Endothelial cell of umbilical vein (primary cell): ENCODE results near the gene HEXIM1. TPM values are rescaled to one million over a fixed set of nuclear protein-coding genes. Genes with fewer than 3 reads are reported as not detected.
A peak's percentile ranks its signal among the peaks of the same experiment; 100 is the strongest.

ENCODE experiments used
- BruUV-seq: library from RNA; stranded (reverse); fragments of 400-500 nt; replicated peaks from 2 replicates; lab custom pipeline; 2021; lab: Mats Ljungman, UMichigan
- CTCF ChIA-PET: fragments of 300-600, 350-600 bp; sonication (Branson Sonifier 250); formaldehyde crosslinking; loops from one replicate; lab custom pipeline; 2021; ENCODE audit warnings: antibody characterized with exemption, inconsistent platforms; lab: Charles Lee
- POLR2A ChIA-PET: fragments of 300-600, 350-600 bp; sonication (Branson Sonifier 250); formaldehyde crosslinking; loops from one replicate; lab custom pipeline; 2021; ENCODE audit warnings: antibody characterized with exemption, inconsistent platforms; lab: Charles Lee
- DNase-seq: peaks from one replicate; pipeline ENCODE4 v3.0.0-alpha.2; 2011; ENCODE audit warnings: low read depth, low spot score
- FAIRE-seq: peaks from 2 replicates; lab custom pipeline; 2011; peaks lifted over from hg19 to GRCh38; lab: Jason Lieb, UNC
- H2AFZ ChIP-seq: 2 replicates; pipeline ENCODE4 v1.6.0; 2012; ENCODE audit warnings: low read depth, low read length, control low read depth, inconsistent platforms
- H3K27ac ChIP-seq: 2 replicates; pipeline ENCODE4 v1.5.1; 2011; ENCODE audit warnings: low read depth, mild to moderate bottlenecking, control low read depth, low read length, moderate library complexity; ENCODE audit not compliant: insufficient read depth
- H3K27me3 ChIP-seq, 2 experiments: 2 replicates each; pipeline versions ENCODE4 v1.6.0 to v1.6.1; 2011; ENCODE audit warnings: low read length in 2 of 2, mixed read lengths in 1 of 2; ENCODE audit not compliant: control insufficient read depth in 2 of 2, insufficient read depth in 2 of 2
- H3K36me3 ChIP-seq, 2 experiments: 2 replicates in 1 of 2; 3 replicates in 1 of 2; pipeline ENCODE4 v1.5.1; 2011; ENCODE audit warnings: low read length in 2 of 2, mild to moderate bottlenecking in 1 of 2, moderate library complexity in 1 of 2; ENCODE audit not compliant: control insufficient read depth in 2 of 2, insufficient read depth in 2 of 2; ENCODE audit errors: extremely low read depth in 1 of 2
- H3K4me1 ChIP-seq: 3 replicates; pipeline ENCODE4 v1.5.1; 2011; ENCODE audit warnings: mild to moderate bottlenecking, low read length; ENCODE audit not compliant: control insufficient read depth, insufficient read depth; ENCODE audit errors: extremely low read depth
- H3K4me2 ChIP-seq: 2 replicates; pipeline ENCODE4 v1.6.1; 2011; ENCODE audit warnings: low read length, control low read depth, mixed read lengths; ENCODE audit not compliant: insufficient read depth
- H3K4me3 ChIP-seq, 3 experiments: fragments of 200-600 bp in 1 of 3; sonication (generic), shearing (Covaris generic) in 1 of 3; replicated peaks in 1 of 3; 2 replicates each; pipeline ENCODE4 v1.5.1; 2011 to 2016; ENCODE audit warnings: control low read depth in 3 of 3, low read length in 3 of 3, mild to moderate bottlenecking in 2 of 3, inconsistent platforms in 1 of 3, low read depth in 1 of 3, moderate library complexity in 1 of 3; ENCODE audit not compliant: insufficient read depth in 1 of 3
- H3K79me2 ChIP-seq: 2 replicates; pipeline ENCODE4 v1.6.0; 2012; ENCODE audit warnings: low read length, inconsistent platforms; ENCODE audit not compliant: control insufficient read depth, insufficient read depth
- H3K9ac ChIP-seq: replicated peaks from 2 replicates; pipeline ENCODE3; 2011; ENCODE audit warnings: low read length, control low read depth; ENCODE audit not compliant: insufficient read depth; ENCODE audit errors: extremely low read depth
- H3K9me1 ChIP-seq: replicated peaks from 3 replicates; pipeline ENCODE4 v1.6.0; 2011; ENCODE audit warnings: mild to moderate bottlenecking, low read length; ENCODE audit not compliant: control insufficient read depth, insufficient read depth; ENCODE audit errors: extremely low read depth
- H3K9me3 ChIP-seq: replicated peaks from 2 replicates; pipeline ENCODE4 v1.5.1; 2012; ENCODE audit warnings: low read length, inconsistent platforms; ENCODE audit not compliant: control insufficient read depth, insufficient read depth
- H4K20me1 ChIP-seq: replicated peaks from 2 replicates; pipeline ENCODE3; 2011; ENCODE audit warnings: mild to moderate bottlenecking, low read length; ENCODE audit not compliant: control insufficient read depth, insufficient read depth; ENCODE audit errors: extremely low read depth
- EZH2 ChIP-seq: IDR thresholded peaks from 2 replicates; pipeline ENCODE4 v1.6.1; 2012; ENCODE audit warnings: borderline replicate concordance, low read depth, mild to moderate bottlenecking, moderate library complexity, low read length, inconsistent platforms; ENCODE audit not compliant: severe bottlenecking
- FOS ChIP-seq: IDR thresholded peaks from 2 replicates; pipeline ENCODE4 v1.6.1; 2011; ENCODE audit warnings: mild to moderate bottlenecking, low read length, moderate library complexity, borderline replicate concordance; ENCODE audit not compliant: insufficient read depth
- GATA2 ChIP-seq: IDR thresholded peaks from 2 replicates; pipeline ENCODE4 v1.7.0; 2011; ENCODE audit warnings: low read depth, mild to moderate bottlenecking, moderate library complexity, mixed read lengths, low read length; ENCODE audit not compliant: insufficient read length, insufficient read depth
- JUN ChIP-seq: IDR thresholded peaks from 2 replicates; pipeline ENCODE4 v1.6.1; 2011; ENCODE audit warnings: borderline replicate concordance, low read depth; ENCODE audit not compliant: insufficient read length, insufficient read depth
- MYC ChIP-seq: IDR thresholded peaks from one replicate; pipeline ENCODE4 v1.6.1; 2011; ENCODE audit warnings: mild to moderate bottlenecking, low read depth, low read length
- POLR2A ChIP-seq: IDR thresholded peaks from 2 replicates; pipeline ENCODE4 v1.6.1; 2012; ENCODE audit warnings: low read depth, mild to moderate bottlenecking, control low read depth, low read length
- POLR2AphosphoS5 ChIP-seq: IDR thresholded peaks from 2 replicates; pipeline ENCODE4 v1.6.1; 2012; ENCODE audit warnings: low read depth, mild to moderate bottlenecking, control low read depth, low read length, moderate library complexity; ENCODE audit not compliant: insufficient read depth
- dilution Hi-C: fragments of 300-500 bp; cut with MboI; formaldehyde crosslinking; loops from one replicate; pipeline ENCODE4 v1.15.0; 2019; ENCODE audit warnings: low sequenced_read_pairs; ENCODE audit not compliant: extremely low pct_ligation_motif_present
- intact Hi-C: fragments of 100-400 bp; cut with micrococcal nuclease; formaldehyde crosslinking; loops from one replicate; pipeline ENCODE4 v1.10.0; 2022
- polyA plus RNA-seq, 4 experiments: library from polyadenylated mRNA; depleted of rRNA in 3 of 4; stranded (reverse) in 3 of 4; unstranded in 1 of 4; fragments of >200 nt; gene quantifications; 2 replicates each; pipeline versions ENCODE4 v1.2.1 to v1.2.3, GENCODE V29; 2011 to 2012; ENCODE audit warnings: missing spikeins in 1 of 4
- total RNA-seq: library from RNA; stranded (reverse); gene quantifications from 2 replicates; pipeline ENCODE4 v1.2.3, GENCODE V29; 2021
- TF ChIP-seq, protein P1 (sequence below), 2 donors: IDR thresholded peaks; 1 replicate in 1 of 2; 2 replicates in 1 of 2; pipeline ENCODE4 v1.5.1; 2011; ENCODE audit warnings: low read length in 2 of 2, mild to moderate bottlenecking in 2 of 2, moderate library complexity in 2 of 2, control low read depth in 1 of 2, inconsistent platforms in 1 of 2, low read depth in 1 of 2; ENCODE audit not compliant: insufficient read depth in 1 of 2; ENCODE audit errors: extremely low read depth in 1 of 2
- TF ChIP-seq, protein P2 (sequence below): IDR thresholded peaks from 2 replicates; pipeline ENCODE4 v1.6.1; 2011; ENCODE audit not compliant: insufficient read depth, insufficient read length

HEXIM1 gene
- total and polyA plus RNA-seq, 2 donors (not counting 3 experiments of a cell fraction or from before 2014, with no cell fraction given) = 7.0 to 20.0 TPM

DNA sequence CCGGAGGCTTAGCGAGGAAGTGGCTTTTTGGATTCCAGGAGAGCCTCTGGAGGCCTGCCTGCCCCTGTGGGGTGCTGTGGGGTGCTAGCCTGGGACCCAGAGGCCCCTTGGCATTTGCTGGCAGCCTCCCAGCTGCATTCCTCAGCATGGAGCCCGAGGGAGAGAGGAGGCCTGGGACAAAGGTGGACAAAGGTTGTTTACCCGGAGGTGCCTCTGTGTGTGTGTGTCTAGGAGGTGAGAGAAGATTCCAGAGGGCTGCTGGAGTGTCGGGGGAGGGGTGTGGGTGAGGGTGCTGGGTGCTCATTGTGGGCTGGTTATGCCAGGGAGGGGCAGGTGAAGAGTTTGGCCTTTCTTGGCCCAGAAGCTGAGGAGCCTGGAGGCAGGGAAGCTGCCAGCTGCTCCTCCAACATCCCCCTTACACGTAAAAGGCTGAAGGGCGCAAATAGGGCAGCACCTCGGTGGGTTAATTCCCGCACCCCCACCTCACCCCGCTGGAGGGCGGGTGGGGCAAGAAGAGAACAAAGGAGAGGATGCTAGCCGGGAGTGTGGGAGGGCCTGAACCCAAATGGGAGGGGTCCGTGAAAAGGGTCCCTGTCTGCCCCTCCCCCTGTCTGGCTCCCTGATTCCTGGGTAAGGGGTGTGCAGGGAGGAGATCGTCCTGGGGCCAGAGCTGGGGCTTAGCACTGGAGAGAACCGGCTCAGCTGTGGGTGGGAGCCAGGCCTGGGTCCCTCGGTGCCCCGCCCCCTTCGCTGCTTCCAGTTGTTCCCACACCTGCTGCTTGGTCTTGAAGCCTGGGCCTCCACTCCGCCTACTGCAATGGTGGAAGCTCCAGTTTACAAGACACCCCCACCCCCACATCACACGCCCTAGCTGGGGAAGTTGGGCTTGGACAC is 23.3 kb downstream of the HEXIM1 start:
- H4K20me1 ChIP-seq = no peaks in the 10 kb centered on the region
- dilution Hi-C loops = no loop called here
- POLR2A ChIA-PET = interaction anchor here (2.7 kb wide), 1 partner anchor 23 kb away, joined by 10 read pairs; the partner anchor contains the start of gene HEXIM1

More for the DNA sequence above, 23.3 kb downstream of the HEXIM1 start:
- Histone ChIP-seq H3K9ac (no peak overlapping the region), H3K79me2 (no peaks in the 10 kb centered on the region), H3K9me3 (no peaks in the 10 kb centered on the region), H3K4me1 (peaks cover 14% of the 10 kb centered on the region), H3K27me3 (no peaks in the 10 kb centered on the region), H3K4me3 (no peak overlapping the region), H3K4me2 (no peak overlapping the region), H3K9me1 (no peaks in the 10 kb centered on the region), H3K27ac (peak overlapping the region; percentile 13), H2AFZ (peak overlapping the region; percentile 75), H3K36me3 (no peaks in the 10 kb centered on the region)
- BruUV-seq = no TSS peak
- CTCF ChIA-PET = interaction anchor here (0.6 to 4.1 kb wide), 5 partner anchors 10 to 36 kb away, joined by 3 to 34 read pairs (median 6); partner anchors contain the start of gene ACBD4
- TF ChIP-seq, protein P1, sequence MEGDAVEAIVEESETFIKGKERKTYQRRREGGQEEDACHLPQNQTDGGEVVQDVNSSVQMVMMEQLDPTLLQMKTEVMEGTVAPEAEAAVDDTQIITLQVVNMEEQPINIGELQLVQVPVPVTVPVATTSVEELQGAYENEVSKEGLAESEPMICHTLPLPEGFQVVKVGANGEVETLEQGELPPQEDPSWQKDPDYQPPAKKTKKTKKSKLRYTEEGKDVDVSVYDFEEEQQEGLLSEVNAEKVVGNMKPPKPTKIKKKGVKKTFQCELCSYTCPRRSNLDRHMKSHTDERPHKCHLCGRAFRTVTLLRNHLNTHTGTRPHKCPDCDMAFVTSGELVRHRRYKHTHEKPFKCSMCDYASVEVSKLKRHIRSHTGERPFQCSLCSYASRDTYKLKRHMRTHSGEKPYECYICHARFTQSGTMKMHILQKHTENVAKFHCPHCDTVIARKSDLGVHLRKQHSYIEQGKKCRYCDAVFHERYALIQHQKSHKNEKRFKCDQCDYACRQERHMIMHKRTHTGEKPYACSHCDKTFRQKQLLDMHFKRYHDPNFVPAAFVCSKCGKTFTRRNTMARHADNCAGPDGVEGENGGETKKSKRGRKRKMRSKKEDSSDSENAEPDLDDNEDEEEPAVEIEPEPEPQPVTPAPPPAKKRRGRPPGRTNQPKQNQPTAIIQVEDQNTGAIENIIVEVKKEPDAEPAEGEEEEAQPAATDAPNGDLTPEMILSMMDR (IDR thresholded peaks at IDR 0.05; ENCODE audit: extremely low read depth in 1 of 2, insufficient read depth in 1 of 2, low read depth in 1 of 2, low read length in 2 of 2) = no peak
- TF ChIP-seq EZH2 (no peak), POLR2A (no peak), FOS (no peak), GATA2 (no peak), JUN (no peak), POLR2AphosphoS5 (no peak), MYC (no peak)
- TF ChIP-seq, protein P2, sequence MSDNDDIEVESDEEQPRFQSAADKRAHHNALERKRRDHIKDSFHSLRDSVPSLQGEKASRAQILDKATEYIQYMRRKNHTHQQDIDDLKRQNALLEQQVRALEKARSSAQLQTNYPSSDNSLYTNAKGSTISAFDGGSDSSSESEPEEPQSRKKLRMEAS = no peak
- FAIRE-seq (no peak), DNase-seq (no peak)
- intact Hi-C loops = no loop called here
